Stimulated activated CD4-positive, alpha-beta T cell treated with anti-CD3 and anti-CD28 coated beads, Interleukin-1b, Interleukin-23, amount 100 ng/mL, for 4 hours (primary cell): ENCODE results near the gene PPP6R1.
"Not testable (repeated sequence)": the region's sequence is repeated elsewhere in the genome, so short reads cannot be mapped to it uniquely, and the experiment has no call there.

Experiments
- DNase-seq, 2 donors: peaks; one replicate each; pipeline ENCODE4 v3.0.0-alpha.2; 2020; ENCODE audit warnings: low read depth in 2 of 2

The PPP6R1 gene

DNA sequence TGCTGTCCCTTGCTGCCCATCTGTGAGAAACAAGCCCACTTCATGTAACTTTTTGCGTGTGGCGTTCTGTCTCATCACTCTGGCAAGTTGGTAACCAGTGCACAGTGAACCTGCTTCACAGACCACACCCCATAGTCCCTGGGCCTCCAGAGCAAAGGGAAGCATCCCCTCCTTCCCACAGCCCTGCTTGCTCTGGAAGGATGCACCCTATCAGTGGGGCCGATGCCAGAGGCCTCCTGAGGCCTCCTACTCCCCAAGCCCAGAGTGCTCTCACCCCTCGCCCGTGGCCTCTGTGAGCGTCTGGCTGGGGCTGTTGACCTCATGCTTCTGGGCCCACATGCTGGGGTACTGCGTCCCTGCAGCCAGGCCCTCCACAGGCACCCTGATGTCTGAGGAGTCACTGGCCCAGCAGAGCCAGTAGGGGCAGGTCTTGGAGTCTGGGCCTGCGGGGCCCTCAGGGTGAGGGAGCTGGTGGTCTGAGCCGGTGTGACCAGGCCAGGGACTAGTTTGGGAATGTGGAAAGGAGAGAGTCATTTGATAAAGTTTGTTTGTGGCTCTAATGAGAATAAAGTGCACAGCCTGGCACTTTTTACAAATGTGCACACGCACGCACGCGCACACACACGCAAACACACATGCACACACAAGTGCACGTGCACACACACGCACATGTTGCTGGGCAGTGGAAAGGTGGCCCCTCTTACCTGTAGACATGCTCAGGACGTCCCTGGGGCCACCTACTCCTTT, 35.4 kb downstream of the PPP6R1 start:
- DNase-seq: no peak

DNA sequence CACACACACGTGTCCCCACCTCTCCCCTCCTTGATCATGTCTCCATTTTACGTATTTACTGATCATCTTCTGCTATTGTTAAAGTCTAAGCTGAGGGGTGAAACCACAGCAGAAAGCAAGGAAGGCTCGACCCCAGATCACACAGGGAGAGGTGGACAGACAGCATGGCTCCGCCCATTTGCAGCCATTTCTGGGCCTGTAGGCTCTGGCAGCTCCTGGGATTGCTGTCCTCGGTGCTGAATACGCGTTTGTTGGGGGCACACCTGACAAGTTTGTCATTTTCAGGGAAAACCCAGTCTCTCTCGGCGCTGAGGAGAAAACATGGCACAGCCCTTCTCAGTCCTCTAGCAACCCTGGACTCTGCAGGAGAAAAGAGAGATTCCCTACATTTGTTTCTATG, 38.3 kb downstream of the PPP6R1 start:
- no peak for DNase-seq

DNA sequence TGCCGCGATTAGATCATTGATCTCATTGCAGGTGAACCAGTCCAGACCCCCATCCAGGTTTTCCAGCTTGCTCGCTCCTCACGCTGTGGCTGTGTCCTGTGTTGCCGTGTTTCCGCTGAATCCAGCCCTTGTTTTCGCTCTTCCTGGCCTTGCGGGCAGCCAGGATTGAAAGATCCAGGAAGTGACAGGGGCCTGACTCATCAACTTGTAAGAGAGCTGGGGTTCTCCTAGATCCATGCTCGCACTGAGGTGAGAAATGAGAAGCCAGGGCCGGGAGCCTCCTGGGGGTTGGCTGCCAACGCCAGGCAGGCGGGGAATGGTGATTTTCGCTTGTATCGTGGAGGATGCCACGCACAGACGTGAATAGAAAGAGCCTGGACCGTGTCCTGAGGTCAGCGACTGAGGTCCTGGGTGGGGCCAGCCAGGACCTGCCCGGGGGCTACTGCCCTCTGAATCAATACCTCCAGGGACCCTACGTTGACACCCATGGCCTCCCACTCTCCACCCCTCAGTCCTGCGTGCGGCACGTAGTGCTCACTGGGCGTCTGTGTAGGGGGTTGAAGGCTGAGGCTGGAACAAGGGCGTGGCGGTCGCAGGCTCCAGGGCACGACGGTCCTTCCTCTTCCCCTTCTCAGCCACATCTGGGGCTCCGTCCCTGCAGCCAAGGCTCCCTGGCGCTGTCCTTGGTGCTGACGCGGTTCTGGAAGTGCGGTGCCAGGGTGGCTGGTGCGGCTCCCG, 42.2 kb downstream of the PPP6R1 start:
- DNase-seq: peak; percentile 15 to 41

DNA sequence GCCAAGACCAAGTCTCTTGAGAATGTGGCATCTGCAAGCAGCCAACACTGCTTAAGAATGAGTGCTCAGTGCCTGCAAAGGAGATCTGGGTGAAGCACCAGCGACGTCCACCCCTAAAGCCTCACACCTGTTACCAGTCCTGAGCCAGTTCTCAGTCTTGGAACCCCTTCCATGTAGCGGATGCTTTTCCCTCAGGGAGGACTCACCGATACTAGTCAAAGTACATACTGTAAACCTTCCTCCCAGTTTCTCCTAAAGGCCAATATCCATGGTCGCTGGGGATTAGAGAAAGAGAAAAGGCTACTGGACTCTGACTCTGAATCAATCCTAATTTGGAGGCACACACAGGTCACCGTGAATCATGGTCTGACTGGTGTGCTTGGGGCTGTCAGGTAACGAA, 45.3 kb downstream of the PPP6R1 start:
- no peak for DNase-seq

DNA sequence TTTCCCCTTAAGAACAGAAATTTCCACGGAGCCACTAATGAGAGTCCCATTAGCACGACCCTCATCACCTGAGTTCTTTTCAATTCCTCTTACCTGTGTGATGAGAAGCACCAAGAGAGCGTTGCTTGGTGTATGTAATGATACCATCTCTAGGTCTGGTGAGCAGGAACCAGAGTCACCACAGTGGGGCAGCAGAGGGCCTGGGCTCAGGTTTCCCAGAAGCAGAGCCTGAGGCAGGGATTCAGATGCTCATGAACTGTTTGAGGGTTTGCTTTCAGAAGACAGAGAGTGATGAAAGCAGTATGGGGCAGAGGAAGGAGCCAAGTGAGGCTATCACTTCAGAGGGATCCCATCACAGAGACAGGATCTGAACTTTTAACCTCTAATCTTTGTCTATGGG, 46.4 kb downstream of the PPP6R1 start:
- peak in 1 of 2 donors; percentile 34 for DNase-seq

DNA sequence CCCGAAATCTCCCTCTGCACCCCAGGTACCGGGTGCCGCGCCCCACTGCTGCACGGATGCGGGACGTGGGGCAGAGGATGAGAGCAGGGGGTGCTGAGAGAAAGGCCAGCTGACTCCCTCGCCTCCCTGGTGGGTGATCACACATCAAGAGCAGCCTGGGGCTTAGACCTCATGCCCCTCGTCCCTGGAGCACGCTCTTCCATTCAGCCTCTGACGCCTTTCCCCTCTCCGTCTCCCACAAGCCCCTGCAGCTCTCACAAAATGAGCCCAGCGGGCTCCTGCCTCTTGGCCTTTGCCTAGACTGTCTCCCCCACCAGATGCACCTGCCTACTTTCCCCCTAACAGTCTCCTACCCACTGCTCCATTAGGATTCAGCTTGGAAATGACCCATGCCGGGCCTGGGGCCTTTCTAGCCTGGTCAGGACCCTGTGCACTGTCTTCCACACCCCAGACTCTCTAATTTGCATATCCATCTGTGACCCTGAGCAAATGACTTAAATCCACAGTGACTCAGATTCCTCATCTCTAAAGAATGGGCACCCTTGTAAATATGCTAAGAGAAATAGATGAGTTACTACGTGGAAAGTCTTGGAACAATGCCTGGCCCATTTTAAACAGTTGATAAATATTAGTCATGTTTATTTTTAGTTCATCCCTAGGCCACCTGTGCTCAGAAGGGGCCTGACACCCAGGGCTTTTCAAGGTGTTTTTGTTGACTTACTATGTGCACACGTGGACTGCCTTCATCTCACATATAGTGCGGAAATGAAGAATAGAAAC, 48.9 kb downstream of the PPP6R1 start:
- no peak for DNase-seq

DNA sequence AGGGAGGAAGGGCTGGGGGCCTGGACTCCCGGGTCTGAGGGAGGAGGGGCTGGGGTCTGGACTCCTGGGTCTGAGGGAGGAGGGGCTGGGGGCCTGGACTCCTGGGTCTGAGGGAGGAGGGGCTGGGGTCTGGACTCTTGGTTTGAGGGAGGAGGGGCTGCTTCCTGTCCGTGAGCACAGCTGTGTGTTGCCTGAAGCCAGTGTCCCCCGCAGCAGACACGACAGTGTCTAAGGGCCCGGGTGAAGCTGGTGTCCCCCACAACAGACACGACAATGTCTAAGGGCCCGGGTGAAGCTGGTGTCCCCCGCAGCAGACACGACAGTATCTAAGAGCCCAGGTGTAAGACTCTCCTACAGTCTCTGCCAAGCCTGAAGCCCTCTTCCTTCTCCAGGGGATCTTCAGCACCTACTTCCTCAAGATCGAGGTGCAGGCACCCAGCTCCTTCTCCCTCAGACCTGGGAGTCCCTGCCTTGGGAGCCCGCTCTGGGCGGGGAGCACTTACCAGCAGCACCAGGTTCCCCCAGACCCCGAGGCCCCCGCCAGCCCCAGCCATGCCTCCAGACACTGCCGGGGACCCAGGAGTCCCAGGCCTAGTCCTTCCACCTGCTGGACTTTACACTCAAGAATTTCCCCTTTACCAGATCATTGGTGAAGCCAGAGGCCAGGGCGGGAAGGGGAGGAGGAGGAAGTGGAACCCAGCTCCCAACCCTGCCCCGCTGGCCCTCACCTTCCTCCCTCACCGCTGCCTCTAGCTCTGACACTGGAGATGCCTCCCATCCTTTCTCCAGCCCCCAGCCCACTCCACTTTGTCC, 49.7 kb downstream of the PPP6R1 start, which contains the start of gene PTPRH:
Gene PTPRH (minus strand): TSS at position 622 of the 813 bp plus-strand sequence. CDS start 68 bp downstream, at position 554.
- no peak for DNase-seq

DNA sequence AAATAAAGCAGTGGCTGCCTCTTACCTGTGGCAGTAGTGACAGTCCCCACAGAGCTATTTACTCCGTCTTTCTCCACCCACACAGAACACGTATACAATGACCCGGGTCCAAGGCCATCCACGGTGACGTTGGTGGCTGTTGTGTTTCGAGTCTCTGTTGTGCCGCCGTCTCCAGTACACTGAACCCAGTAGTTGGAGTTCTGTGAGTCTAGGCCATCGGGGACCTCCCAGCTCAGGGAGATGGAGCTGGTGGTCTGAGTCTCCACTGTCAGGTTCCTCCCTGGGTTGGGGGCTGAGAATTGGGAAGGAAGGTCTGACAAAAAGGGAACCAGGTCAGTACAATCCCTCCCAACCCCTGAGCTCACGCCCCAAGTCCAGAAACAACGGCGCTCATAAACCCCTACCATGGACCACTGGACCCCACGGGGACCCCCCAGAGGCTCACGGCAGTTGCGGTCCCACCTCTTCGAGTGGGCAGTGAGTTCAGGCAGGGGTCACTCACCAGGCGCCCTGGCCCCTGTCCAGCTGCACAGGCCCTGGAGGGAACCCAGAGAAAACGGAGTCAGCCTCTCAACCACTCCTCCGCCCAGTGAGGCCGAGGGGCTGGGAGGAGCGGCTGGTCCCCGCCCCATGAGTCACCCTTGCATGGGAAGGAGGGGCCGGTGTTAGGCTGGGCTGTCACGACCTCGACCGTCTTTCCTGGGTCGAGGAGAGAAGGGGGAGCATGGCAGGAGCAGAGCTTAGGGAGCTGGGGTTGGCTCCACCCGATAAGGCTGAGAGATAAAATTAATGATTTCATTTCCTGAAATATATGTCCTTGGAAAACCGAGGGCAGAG, 51.9 kb downstream of the PPP6R1 start:
- peak; percentile 11 to 33 for DNase-seq

DNA sequence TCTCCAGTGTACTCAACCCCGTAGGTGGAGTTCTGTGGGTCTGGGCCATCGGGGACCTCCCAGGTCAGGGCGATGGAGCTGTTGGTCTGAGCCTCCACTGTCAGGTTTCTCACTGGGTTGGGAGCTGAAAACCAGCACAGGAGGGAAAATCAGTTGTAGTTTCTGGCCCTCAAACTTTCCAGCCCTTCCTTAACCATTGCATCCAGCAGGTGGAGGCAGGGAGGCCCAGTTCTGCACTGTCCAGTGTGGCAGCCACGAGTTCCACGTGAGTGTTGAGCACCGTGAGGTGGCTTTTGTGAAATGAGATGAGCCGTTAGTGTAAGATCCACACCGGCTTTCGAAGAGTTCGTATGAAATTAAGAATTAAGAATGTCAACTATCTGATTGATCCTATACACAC, 56.6 kb downstream of the PPP6R1 start:
- not testable (repeated sequence) for DNase-seq

DNA sequence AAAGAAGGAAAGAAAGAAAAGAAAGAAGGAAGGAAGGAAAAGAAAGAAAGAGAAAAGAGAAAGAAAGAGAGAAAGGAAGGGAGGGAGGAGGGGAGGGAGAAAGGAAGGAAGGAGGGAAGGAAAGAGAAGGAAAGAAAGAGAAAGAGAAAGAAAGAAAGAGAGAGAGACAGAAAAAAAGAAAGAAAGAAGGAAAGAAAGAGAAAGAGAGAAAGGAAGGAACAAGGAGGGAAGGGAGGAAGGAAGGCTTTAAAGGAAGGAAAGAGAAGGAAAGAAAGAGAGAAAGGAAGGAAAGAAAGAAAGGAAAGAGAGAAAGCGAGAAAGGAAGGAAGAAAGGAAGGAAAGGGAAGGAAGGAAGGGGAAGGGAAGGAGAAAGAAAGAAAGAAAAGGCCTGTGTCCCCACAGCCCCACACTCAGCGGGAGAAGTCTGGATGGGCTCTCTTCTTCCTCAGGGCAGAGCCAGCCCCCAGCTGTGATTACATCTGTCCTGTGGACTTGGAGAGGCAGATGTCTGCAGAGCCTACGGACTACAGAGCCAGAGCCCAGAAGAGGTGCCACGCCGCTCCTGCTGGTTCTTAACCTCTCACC, 59.1 kb downstream of the PPP6R1 start:
- no peak for DNase-seq

DNA sequence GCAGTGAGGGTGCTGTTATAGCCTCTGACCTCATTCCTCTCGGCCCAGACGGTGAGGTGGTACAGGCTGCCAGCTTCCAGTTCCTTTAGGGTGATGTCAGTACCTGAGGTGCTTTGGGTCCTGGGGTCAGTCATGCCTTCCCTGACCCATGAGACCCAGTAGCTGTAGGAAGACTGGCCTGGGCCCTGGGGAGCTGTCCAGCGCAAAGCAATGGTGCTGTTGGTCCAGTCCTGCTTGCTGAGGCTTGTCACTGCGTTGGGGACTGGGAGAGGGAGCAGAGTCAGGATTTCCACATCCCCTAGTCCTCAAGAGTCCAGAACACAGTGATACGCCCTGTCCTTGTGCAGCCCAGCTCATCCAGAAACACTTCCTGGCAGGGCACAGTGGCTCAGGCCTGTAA, 60.2 kb downstream of the PPP6R1 start:
- DNase-seq: no peak

DNA sequence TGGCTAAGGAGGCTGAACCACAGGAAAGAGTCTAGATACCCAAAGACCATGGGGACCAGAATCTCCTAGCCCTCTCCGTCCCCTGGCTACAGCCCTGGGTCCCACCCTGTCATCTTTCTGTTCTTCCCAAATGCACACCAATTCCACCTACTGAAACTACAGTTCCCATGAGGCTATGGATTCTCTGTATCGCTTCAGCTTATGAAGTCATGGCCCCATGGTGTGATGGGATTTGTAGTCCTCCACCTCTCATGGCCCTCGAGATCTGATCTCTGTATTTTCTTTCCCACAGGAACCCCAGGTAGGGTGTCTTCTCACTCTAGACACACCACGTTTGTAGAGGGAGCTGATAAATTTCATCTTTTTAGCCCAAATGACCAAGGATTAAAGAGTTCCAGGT, 61.3 kb downstream of the PPP6R1 start:
- no peak for DNase-seq

DNA sequence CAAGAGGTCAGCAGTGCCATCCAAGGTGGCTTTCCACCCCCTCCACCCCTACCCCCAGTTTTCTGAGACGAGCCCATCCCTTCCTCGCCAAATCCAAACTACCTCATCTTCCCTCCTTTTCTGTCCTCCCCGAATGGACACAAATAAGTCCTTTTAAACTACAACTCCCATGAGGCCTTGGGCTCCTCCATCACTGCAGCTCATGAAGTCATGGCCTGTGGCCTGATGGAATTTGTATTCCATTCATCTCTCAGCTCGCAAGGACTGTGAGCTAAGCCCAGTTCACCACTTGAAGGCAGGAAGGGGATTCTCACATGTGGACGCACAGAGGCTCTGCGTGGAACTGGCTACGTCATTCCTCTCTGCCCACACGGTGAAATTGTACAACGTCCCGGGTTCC, 62.0 kb downstream of the PPP6R1 start:
- DNase-seq: no peak

DNA sequence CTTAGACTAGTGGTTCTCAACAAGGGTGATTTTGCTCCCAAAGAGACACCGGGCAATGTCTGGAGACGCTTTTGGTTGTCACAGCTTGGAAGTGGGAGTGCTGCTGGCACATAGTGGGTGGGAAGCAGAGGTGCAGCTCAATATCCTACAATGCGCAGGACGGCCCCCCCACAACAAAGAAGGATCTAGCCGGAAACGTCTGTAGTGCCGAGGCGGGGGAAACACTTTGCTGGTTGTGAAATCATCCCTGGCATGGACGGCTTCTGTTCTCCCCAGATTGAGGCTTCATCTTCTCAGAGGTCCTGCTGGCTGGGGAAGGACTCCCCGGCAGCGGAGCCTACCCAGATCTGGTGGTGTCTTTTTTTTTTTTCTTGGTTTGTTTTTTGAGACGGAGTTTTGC, 65.3 kb downstream of the PPP6R1 start:
- no peak for DNase-seq

DNA sequence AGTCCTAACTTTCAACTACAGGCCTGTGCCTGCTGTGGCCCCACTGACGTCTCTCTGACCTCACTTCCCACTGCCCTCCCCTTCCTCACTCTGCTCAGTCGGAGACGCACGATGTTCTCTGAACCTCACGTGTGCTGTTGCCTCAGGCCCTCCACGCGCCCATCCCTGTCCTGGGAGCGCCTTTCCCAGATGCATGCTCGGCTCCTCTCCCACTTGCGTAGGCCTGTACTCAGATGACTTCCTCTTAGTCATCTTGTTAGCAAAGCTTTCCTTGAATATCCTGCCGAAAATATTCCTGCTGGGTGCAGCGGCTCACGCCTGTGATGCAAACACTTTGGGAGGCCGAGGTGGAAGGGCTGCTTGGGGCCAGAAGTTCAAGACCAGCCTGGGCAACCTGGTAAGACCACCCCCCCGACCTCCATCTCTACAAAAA, 69.4 kb downstream of the PPP6R1 start:
- DNase-seq: no peak

DNA sequence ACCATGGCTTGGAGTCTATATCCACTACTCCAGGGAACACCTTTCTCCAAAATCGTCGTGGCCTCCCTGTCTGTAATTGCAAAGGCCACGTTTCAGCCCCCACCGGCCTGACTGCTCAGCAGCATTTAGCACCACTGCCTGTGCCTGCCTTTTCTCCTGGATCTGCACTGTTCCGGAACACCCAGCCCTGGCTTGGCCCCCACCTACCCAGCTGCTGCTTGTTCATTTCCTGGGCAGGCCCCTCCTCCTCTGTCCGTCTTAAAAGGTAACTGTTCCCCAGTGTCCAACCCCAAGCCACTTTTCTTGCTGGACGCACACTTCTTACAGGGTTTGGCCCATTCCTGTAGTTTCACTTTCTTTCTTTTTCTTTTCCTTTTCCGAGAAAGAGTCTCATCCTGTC, 70.2 kb downstream of the PPP6R1 start:
- no peak for DNase-seq

DNA sequence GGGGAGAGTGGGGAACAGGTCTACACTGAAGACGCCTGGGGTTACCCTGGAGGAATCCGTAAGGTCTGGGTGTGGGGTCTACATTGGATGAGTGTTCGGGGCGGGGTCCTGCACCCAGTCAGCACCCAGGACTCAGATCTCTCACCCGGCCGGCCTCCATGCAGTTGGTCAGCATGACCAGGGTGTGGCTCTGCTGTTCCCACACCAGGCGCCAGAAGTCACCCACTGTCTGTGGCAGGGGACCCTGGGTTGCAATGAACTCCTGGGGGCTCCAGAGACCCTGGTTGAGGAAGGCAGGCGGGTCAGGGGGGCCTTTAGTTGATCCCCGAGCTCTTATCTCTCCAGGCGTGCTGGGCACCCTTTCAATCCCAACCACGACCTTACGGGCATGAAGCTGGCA, 72.7 kb downstream of the PPP6R1 start:
- DNase-seq: no peak

DNA sequence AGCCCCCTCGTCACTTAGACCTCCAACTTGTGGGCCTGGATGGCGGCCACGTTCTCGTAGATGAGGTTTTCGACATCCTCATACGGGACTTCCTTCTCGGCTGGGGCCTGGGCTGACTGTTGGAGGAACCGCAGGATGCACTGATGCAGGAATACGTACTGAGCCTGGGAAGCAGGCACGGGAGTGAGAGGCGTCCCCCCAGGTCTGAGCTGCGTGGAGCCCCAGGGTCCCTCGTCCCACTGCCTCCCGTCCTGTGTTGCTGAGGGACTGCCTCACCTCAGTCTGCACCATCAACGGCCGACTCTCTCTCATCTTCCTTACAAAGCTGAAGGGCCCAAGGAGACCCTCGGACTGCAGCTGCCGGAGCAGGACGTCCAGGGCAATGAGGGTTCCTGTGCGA, 77.1 kb downstream of the PPP6R1 start:
- DNase-seq: no peak
